ENCODE data around the gene SMIM13.

DNA sequence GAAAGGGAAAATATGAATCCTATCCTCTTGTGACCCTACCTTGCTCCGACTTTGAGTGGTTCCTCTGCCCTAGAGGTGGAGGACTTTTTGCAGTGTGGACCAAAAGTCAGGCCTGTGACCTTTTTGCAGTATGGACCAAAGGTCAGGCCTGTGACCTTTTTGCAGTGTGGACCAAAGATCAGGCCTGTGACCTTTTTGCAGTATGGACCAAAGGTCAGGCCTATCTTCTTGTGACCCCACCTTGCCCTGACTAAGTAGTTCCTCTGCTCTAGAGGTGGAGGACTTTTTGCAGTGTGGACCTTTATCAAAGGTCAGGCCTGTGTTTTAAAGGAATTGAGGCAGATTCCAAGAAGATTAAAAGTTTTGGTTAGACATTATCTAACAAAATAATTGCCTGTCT is 28.7 kb downstream of the SMIM13 start:
- TF ChIP-seq, protein P1, sequence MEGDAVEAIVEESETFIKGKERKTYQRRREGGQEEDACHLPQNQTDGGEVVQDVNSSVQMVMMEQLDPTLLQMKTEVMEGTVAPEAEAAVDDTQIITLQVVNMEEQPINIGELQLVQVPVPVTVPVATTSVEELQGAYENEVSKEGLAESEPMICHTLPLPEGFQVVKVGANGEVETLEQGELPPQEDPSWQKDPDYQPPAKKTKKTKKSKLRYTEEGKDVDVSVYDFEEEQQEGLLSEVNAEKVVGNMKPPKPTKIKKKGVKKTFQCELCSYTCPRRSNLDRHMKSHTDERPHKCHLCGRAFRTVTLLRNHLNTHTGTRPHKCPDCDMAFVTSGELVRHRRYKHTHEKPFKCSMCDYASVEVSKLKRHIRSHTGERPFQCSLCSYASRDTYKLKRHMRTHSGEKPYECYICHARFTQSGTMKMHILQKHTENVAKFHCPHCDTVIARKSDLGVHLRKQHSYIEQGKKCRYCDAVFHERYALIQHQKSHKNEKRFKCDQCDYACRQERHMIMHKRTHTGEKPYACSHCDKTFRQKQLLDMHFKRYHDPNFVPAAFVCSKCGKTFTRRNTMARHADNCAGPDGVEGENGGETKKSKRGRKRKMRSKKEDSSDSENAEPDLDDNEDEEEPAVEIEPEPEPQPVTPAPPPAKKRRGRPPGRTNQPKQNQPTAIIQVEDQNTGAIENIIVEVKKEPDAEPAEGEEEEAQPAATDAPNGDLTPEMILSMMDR (IDR thresholded peaks at IDR 0.05) = no peak
- no peak for TF ChIP-seq POLR2A (IDR thresholded peaks at IDR 0.05)

All from esophagus squamous epithelium (tissue), 4 donors.